Kidney (tissue), 14 donors: Measurements from ENCODE around the gene KANSL1L. TPM values are rescaled to one million over a fixed set of nuclear protein-coding genes. Genes with fewer than 3 reads are reported as not detected.

Experiments used
- DNase-seq, 5 donors: peaks; one replicate each; pipeline ENCODE4 v3.0.0-alpha.2; 2013 to 2020
- FAIRE-seq: peaks from 2 replicates; lab custom pipeline; 2012; peaks lifted over from hg19 to GRCh38; lab: Jason Lieb, UNC
- H3K27ac ChIP-seq, 2 donors: one replicate each; pipeline ENCODE4 v1.7.0; 2013; ENCODE audit warnings: low read depth in 2 of 2, low read length in 2 of 2, inconsistent platforms in 1 of 2
- H3K27me3 ChIP-seq: one replicate; pipeline ENCODE4 v1.7.1; 2013; ENCODE audit warnings: low read length, inconsistent platforms; ENCODE audit not compliant: control insufficient read depth, insufficient read depth
- H3K36me3 ChIP-seq, 3 donors: one replicate each; pipeline versions ENCODE4 v1.7.0 to v1.7.1; 2013; ENCODE audit warnings: low read length in 3 of 3, control low read depth in 1 of 3, inconsistent platforms in 1 of 3; ENCODE audit not compliant: insufficient read depth in 3 of 3, control insufficient read depth in 2 of 3
- H3K4me1 ChIP-seq, 3 donors: one replicate each; pipeline versions ENCODE4 v1.7.0 to v1.7.1; 2013; ENCODE audit warnings: low read length in 3 of 3, inconsistent platforms in 1 of 3, low read depth in 1 of 3; ENCODE audit not compliant: control insufficient read depth in 2 of 3, insufficient read depth in 2 of 3
- H3K4me3 ChIP-seq, 3 donors: one replicate each; pipeline versions ENCODE4 v1.7.0 to v1.8.1; 2013; ENCODE audit warnings: low read length in 3 of 3, control low read depth in 1 of 3, inconsistent platforms in 1 of 3
- H3K9ac ChIP-seq, 3 donors: one replicate each; pipeline versions ENCODE4 v1.7.0 to v1.7.1; 2013; ENCODE audit warnings: low read length in 3 of 3, control low read depth in 1 of 3, inconsistent platforms in 1 of 3
- H3K9me3 ChIP-seq, 3 donors: one replicate each; pipeline versions ENCODE4 v1.7.0 to v1.7.1; 2013; ENCODE audit warnings: low read length in 3 of 3, control low read depth in 1 of 3, inconsistent platforms in 1 of 3; ENCODE audit not compliant: control insufficient read depth in 2 of 3, insufficient read depth in 1 of 3
- CTCF ChIP-seq: IDR thresholded peaks from 3 replicates; pipeline ENCODE4 v1.5.1; 2012; ENCODE audit warnings: mild to moderate bottlenecking, moderate library complexity, borderline replicate concordance; ENCODE audit not compliant: insufficient read depth; ENCODE audit errors: extremely low read depth
- intact Hi-C: fragments of 100-400 bp; cut with DNase I; formaldehyde crosslinking; loops from one replicate; pipeline ENCODE4 v1.11.1; 2022
- polyA plus RNA-seq: library from polyadenylated mRNA; stranded (reverse); fragments of 350-450 nt; fragmentation: Illumina TruSeq; extraction: RNeasy Lipid Tissue Mini Kit (QIAGEN cat#74804); gene quantifications from one replicate; pipeline ENCODE4 v1.2.3, GENCODE V29; 2014; ENCODE audit warnings: low read depth, low replicate concordance; ENCODE audit not compliant: insufficient read depth
- total RNA-seq: library from RNA; stranded (reverse); fragmentation: NEBNext Ultra II Directional; extraction: Animal tissue kit (Norgen Biotek cat#: 25700); gene quantifications from one replicate; pipeline ENCODE4 v1.2.1, GENCODE V29; 2021
- donor health status: control.
- donor health status: control.
- donor health status: control.
- donor health status: control.
- donor health status: control.
- donor health status: DM: yes; HTN: yes; CAD: no.
- donor health status: Normal renal cell carcinoma (clear cell type).

The KANSL1L gene
- total and polyA plus RNA-seq, 2 donors from 2014 or later = 11.6 to 65.4 TPM

- H3K36me3 ChIP-seq = peaks cover 0 to 5% (median 0%) of the 10 kb centered on the region in 3 donors
- intact Hi-C loops = no loop called here
- no peak for TF ChIP-seq CTCF
Measured at GRCh38 chr2:210054696-210055095, 116.5 kb downstream of the KANSL1L start.

DNA sequence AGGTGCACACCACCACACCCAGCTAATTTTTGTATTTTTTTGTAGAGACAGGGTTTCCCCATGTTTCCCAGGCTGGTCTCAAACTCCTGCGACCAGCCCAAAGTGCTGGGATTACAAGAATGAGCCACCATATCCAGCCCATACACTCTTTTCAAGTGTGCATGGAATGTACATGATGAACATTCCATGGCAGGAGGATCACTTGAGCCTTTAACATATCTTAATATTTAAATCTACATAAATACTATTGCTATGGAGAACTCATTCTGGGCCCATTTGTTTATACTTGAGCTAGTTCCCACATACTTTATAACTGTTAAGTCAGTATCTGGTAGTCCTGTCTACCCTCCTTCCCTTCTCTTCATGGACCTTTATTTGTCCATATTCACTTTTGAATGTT is 120.3 kb downstream of the KANSL1L start:
- peaks cover 0 to 3% (median 0%) of the 10 kb centered on the region in 3 donors for H3K36me3 ChIP-seq
- DNase-seq = no peak
- no peak for TF ChIP-seq CTCF
- no peaks in the 10 kb centered on the region for H3K4me1 ChIP-seq
- no peak overlapping the region for H3K9ac ChIP-seq
- intact Hi-C loops = no loop called here
- no peaks in the 10 kb centered on the region for H3K9me3 ChIP-seq
- H3K27ac ChIP-seq = no peak overlapping the region
- H3K27me3 ChIP-seq = no peaks in the 10 kb centered on the region
- no peak for FAIRE-seq
- no peak overlapping the region for H3K4me3 ChIP-seq

More at GRCh38 chr2:210054696-210055095, 116.5 kb downstream of the KANSL1L start:
- Histone ChIP-seq H3K4me1 (no peaks in the 10 kb centered on the region), H3K9me3 (no peaks in the 10 kb centered on the region), H3K9ac (no peak overlapping the region), H3K27me3 (no peaks in the 10 kb centered on the region), H3K27ac (no peak overlapping the region), H3K4me3 (no peak overlapping the region)
- DNase-seq = no peak
- FAIRE-seq = no peak

DNA sequence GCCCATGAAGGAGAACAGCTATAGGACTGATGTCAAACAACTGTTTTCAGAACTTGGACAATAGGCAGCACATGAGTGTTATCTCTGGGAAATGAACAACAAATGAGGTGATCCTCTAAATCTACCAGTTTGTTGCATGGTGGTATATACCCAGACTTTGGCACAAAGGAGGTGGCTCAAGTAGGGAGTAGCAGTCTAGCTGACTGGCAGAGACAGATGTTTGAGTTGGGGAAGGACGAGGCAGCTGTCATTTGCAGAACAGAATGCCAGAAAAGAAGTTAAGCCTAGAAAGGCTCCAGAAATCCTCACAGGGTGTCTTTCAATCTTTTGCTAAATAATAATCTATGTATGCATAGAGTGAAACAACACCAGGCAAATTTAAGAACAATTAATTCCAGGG is 121.4 kb downstream of the KANSL1L start:
- no peak overlapping the region for H3K27ac ChIP-seq
- FAIRE-seq = no peak
- intact Hi-C loops = no loop called here

More for the DNA sequence above, 121.4 kb downstream of the KANSL1L start:
- Histone ChIP-seq H3K36me3 (no peaks in the 10 kb centered on the region), H3K27me3 (no peaks in the 10 kb centered on the region), H3K9ac (no peak overlapping the region), H3K4me3 (no peak overlapping the region), H3K4me1 (no peaks in the 10 kb centered on the region), H3K9me3 (no peaks in the 10 kb centered on the region)
- no peak for TF ChIP-seq CTCF
- DNase-seq = no peak
